ENCODE measurements around the gene MEGF11. TPM values are rescaled to one million over a fixed set of nuclear protein-coding genes. Genes with fewer than 3 reads are reported as not detected.

Gene MEGF11
- polyA plus RNA-seq, 1 donor, result 0.26 TPM

GRCh38 chr15:66238318-66238717, 15.2 kb downstream of the MEGF11 start:
- DNase-seq, result no peak

- no peak for DNase-seq
These were observed 15.9 kb downstream of the MEGF11 start for GRCh38 chr15:66237513-66238235.

- no peak for DNase-seq
These were observed 16.7 kb downstream of the MEGF11 start for GRCh38 chr15:66236806-66237375.

GRCh38 chr15:66235866-66236265, 17.7 kb downstream of the MEGF11 start:
- DNase-seq, result no peak

GRCh38 chr15:66234798-66235197, 18.8 kb downstream of the MEGF11 start:
- DNase-seq, result no peak

- DNase-seq, result no peak
These were observed 19.8 kb downstream of the MEGF11 start for GRCh38 chr15:66233487-66234415.

- no peak for DNase-seq
These were observed 21.3 kb downstream of the MEGF11 start for GRCh38 chr15:66232267-66232625.

GRCh38 chr15:66231394-66232266, 21.9 kb downstream of the MEGF11 start:
- no peak for DNase-seq

GRCh38 chr15:66229790-66230465, 23.6 kb downstream of the MEGF11 start:
- no peak for DNase-seq

- DNase-seq, result no peak
These were observed 24.5 kb downstream of the MEGF11 start for GRCh38 chr15:66228807-66229735.

- no peak for DNase-seq
These were observed 26.8 kb downstream of the MEGF11 start for GRCh38 chr15:66226736-66227135.

- DNase-seq, result no peak
These were observed 27.8 kb downstream of the MEGF11 start for GRCh38 chr15:66225656-66226274.

GRCh38 chr15:66224946-66225345, 28.6 kb downstream of the MEGF11 start:
- DNase-seq, result no peak

- no peak for DNase-seq
These were observed 31.0 kb downstream of the MEGF11 start for GRCh38 chr15:66222273-66223198.

- no peak for DNase-seq
These were observed 32.4 kb downstream of the MEGF11 start for GRCh38 chr15:66221126-66221525.

GRCh38 chr15:66220601-66221000, 32.9 kb downstream of the MEGF11 start:
- no peak for DNase-seq

- DNase-seq, result no peak
These were observed 34.2 kb downstream of the MEGF11 start for GRCh38 chr15:66219339-66219738.

GRCh38 chr15:66216806-66217205, 36.7 kb downstream of the MEGF11 start:
- no peak for DNase-seq

- DNase-seq, result no peak
These were observed 37.7 kb downstream of the MEGF11 start for GRCh38 chr15:66215811-66216210.

Data from hindlimb muscle (tissue), 1 donor.